ENCODE results near the gene WDR6.

Gene WDR6

DNA sequence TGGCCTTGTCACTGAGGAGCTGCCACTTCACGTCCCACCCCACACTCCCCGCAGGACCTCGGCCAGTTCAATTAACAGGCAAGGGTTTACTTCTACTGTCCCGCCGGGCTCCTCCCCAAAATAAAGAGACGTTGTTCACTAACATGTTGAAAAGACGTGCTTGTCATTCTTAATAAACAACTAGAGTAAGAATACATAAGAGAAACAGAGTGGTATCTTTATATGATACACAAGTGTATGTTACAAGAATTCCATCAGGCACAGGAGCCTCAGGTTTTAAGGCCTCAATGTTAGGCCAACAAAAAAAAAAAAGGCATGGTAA, 22.3 kb downstream of the WDR6 start:
- DNase-seq (ENCODE audit: low spot score) = no peak

DNA sequence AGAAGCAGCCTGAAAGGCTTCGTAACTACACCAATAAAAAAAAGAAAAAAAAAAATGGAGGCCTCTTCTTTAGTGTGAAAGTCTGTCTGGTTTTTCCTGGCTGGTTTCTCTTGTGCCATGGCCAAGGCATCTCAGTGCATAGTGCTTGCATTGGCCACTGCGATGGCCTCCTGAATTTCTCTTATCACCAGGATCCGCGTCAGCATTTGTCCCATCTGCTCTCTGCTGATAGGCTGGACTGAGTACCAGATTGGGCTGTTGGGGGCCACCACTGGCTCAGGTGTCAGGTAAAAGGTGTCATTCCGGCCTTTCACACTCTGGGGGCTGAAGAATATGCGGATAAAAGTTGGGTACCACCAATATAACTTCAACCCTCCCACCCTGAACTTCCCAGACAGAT, 23.1 kb downstream of the WDR6 start:
- DNase-seq (ENCODE audit: low spot score) = no peak

DNA sequence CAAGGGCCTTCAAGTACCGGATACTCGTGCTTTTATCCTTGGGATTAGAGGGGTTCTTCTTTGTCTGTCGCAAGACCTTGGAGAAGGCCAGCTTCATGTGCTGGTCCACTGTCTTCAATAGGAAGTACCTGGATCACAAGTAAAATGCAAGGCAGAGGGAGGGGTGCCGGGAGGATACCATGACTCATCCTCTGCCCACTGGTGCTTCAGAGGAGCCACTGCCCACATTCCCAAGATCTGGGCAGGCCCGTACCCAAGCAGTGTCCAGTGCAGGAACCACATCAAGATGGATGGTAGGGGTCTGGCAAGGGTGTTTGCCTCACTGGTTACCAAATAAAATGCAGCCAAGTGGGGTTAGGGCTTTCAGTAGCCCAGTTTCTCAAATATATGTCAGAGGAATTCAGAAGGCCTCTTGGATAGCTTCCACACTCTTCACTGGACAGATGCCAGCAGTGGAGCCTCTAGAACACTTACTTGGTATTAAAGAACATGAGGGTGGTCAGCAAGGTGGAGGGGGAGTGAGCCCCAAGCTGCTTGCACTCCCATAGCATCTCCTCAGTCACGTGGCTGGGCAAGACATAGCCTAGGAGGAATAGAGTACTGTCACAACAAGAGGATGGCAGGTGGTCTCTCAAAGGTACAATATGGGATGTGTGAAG, 25.6 kb downstream of the WDR6 start:
- no peak for DNase-seq (ENCODE audit: low spot score)

- DNase-seq (ENCODE audit: low spot score) = no peak
These were observed 27.5 kb downstream of the WDR6 start for GRCh38 chr3:49034650-49035049.

DNA sequence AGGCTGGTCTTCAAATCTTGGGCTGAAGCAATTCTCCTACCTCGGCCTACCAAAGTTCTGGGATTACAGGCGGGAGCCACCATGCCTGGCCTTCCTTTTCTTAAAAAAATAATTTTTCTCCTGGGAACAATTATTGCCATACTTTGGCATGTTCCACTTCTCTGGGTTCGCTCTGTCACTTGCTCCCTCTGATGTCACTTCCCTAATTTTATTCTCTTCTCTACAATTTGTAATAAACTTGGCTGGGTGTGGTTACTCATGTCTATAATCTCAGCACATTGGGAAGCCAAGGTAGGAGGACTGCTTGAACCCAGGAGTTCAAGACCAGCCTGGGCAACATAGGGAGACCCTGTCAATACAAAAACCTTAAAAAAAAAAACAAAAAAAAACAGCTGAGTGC, 28.1 kb downstream of the WDR6 start:
- DNase-seq (ENCODE audit: low spot score) = no peak

DNA sequence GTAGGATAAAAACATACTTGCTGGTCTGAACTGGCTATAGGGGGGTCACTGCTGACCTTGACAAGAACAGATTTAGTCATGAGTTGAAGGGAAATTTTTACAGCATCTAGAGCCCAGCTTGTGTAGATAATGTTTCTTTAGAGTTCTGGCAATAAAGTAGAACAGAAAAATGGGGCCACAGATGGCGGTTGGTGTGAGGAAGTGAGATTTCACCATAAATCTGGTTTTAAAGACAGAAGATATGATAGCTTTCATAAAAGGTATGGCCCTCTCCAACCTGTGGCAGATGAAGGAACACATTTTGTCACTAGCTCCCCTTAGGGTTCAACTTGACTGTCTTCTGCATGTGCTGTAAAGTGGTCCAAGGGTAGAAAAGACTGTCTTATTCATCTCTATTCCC, 46.4 kb downstream of the WDR6 start:
- DNase-seq (ENCODE audit: low spot score) = no peak

GRCh38 chr3:49054344-49054862, 47.2 kb downstream of the WDR6 start:
- DNase-seq (ENCODE audit: low spot score) = no peak

DNA sequence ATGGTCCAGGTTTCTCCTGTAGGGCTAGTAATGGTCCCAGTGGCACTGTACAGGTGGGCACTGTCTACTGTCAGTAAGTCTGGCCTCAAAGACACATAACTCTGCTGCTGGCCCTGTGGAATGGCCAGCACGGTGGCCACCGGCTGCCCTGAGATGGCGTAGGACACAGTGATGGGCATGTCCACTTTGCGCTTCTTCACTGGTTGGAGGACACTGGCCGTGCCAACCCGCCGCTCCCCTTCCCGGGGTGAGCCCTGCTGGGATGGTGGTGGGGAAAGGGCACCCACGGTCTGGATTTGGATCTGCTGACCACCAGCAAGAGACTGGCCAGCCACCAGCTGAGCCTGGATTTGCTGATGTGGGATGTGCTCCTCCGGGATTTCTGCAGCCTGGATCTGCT, 50.1 kb downstream of the WDR6 start:
- DNase-seq (ENCODE audit: low spot score) = no peak

- DNase-seq (ENCODE audit: low spot score) = no peak
These were observed 50.8 kb downstream of the WDR6 start for GRCh38 chr3:49058011-49058410.
